Astrocyte of the cerebellum (primary cell): Measurements from ENCODE around the gene HTRA3.

Experiments
- DNase-seq: peaks from one replicate; pipeline ENCODE4 v3.0.0-alpha.2; 2011; ENCODE audit warnings: low read depth
- H3K4me3 ChIP-seq: 2 replicates; pipeline ENCODE4 v1.5.1; 2011; ENCODE audit warnings: mild to moderate bottlenecking, low read depth, low read length, moderate library complexity
- CTCF ChIP-seq: IDR thresholded peaks from 2 replicates; pipeline ENCODE4 v1.5.1; 2012; ENCODE audit warnings: low read length, low read depth, moderate library complexity, mild to moderate bottlenecking; ENCODE audit errors: missing control alignments
- in situ Hi-C: cut with HindIII; loops from 2 replicates; pipeline ENCODE4 v1.10.0; 2017; ENCODE audit warnings: low sequenced_read_pairs

HTRA3 gene

DNA sequence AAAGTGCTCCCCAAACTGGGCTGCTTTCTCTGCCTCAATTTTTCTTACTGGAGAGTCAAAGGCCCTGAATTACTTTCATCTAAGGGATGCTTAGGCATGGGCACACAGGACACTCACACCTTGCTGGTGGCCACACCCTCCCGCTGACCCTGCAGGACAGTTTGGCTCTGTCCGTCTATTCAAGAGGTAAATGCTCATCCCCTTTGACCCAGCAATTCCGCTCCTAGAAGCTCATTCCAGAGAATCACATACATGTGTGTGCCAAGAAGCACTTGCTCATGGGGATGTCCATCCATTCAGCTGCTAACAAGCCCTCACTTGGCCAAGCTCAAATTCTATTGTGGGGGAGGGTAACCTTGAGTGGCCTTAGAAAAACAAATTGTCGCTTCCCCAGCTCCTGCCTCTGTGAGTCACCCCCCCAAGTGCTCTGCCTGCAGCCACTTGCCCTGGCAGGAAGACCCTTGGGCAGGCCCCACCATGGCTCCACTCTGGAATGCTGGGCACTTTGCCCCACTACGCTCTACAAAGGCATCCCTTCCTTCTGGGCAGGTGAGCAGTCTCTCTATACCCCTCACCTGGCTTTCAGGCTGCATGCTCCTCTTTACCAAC, 54.5 kb downstream of the HTRA3 start:
- in situ Hi-C loops = no loop called here
- TF ChIP-seq CTCF = no peak
- no peak overlapping the region for H3K4me3 ChIP-seq
- DNase-seq = no peak

- H3K4me3 ChIP-seq = no peak overlapping the region
- in situ Hi-C loops = no loop called here
- DNase-seq = no peak
- TF ChIP-seq CTCF = no peak
Measured at GRCh38 chr4:8324640-8325239, 55.2 kb downstream of the HTRA3 start.

DNA sequence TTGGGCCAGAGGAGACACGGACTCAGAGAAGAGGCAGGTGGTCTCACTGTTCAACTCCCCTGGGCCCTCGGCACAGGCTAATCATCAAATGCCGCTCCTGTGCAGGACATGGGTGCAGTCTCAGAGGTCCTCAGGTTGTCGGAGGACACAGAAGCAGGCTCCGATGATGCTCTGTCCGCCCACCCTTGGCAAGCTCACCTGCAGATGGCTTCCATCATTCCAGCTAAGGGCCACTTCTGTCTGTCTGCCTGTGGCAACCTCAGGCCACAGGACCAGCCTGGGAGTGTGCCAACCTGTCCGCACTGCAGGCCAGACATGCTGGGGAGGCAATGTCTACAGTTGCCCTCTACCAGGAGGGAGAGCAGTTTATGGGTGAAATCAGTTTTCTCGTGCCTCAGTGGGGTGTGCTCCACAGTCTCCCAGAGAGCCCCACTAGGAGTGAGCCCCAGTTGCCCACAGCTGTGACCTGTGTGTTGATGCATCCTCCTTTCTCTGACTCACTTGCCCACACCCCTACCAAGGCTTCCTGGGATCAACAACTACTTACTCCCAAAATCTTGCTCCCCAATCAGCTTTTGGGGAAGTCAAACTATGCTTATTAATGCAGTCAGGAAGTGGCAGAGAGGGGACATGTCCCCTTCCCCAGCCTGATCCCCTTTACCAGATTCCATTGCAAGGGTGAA, 55.9 kb downstream of the HTRA3 start:
- no peak for DNase-seq
- in situ Hi-C loops = no loop called here
- TF ChIP-seq CTCF = no peak
- no peak overlapping the region for H3K4me3 ChIP-seq

- in situ Hi-C loops = no loop called here
- no peak for DNase-seq
- TF ChIP-seq CTCF = no peak
- no peak overlapping the region for H3K4me3 ChIP-seq
Measured at GRCh38 chr4:8326206-8326605, 56.7 kb downstream of the HTRA3 start.

DNA sequence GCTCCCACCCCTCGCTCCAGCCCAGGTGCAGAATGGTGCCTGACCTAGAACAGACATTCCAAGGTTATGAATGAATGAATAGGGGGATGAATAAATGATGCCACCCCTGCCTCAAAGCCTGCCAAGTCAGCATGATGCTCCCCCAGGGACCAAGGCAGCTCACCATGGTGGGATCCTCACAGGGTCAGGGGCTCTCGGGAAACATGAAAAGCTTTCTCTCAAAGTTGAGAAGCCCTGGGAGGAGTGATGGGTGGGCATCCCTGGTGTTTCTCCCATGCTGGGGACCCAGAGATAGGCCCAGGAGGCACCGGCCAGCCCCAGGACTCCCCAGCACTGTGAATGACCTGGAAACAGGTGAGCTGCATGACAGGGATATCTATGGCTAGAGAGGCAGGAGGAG, 58.9 kb downstream of the HTRA3 start:
- in situ Hi-C loops = no loop called here
- H3K4me3 ChIP-seq = no peak overlapping the region
- no peak for DNase-seq
- no peak for TF ChIP-seq CTCF

- no peak for DNase-seq
- in situ Hi-C loops = no loop called here
- no peak for TF ChIP-seq CTCF
- no peak overlapping the region for H3K4me3 ChIP-seq
Measured at GRCh38 chr4:8328866-8329559, 59.5 kb downstream of the HTRA3 start.
